HepG2 (cell line): Measurements from ENCODE around the gene SF3A2. TPM values are rescaled to one million over a fixed set of nuclear protein-coding genes. Genes with fewer than 3 reads are reported as not detected.

ENCODE experiments used
- ATAC-seq: fragments of 200-7000 bp; cut with Tn5 transposase; 3 replicates; pipeline ENCODE4 v1.9.1; 2020; ENCODE audit warnings: mild to moderate bottlenecking, moderate library complexity
- BruUV-seq: library from RNA; stranded (reverse); fragments of 400-500 nt; replicated peaks from 2 replicates; lab custom pipeline; 2021; lab: Mats Ljungman, UMichigan
- CTCF ChIA-PET: fragments of 300-600 bp; formaldehyde crosslinking; extraction: SDS; loops from one replicate; lab custom pipeline; 2021; ENCODE audit warnings: low total read pairs, inconsistent platforms, low intra/inter-chr PET ratio; lab: Yijun Ruan, JAX
- POLR2A ChIA-PET: fragments of 350-600 bp; sonication (Branson Sonifier 250); formaldehyde crosslinking; loops from one replicate; lab custom pipeline; 2020; ENCODE audit warnings: antibody characterized with exemption, inconsistent platforms; lab: Yijun Ruan, JAX
- DNase-seq: peaks from one replicate; pipeline ENCODE4 v3.0.0-alpha.2; 2015; ENCODE audit warnings: low spot score
- FAIRE-seq: peaks from 3 replicates; lab custom pipeline; 2011; peaks lifted over from hg19 to GRCh38; lab: Jason Lieb, UNC
- H2AFZ ChIP-seq: one replicate; pipeline ENCODE4 v1.6.1; 2011; ENCODE audit warnings: low read length, inconsistent platforms
- H3K27ac ChIP-seq: fragments of 300-600 bp; 3 replicates; pipeline ENCODE4 v1.8.0; 2011; ENCODE audit warnings: mixed run types, mild to moderate bottlenecking, mixed read lengths, low read length, inconsistent platforms; ENCODE audit not compliant: insufficient read depth; ENCODE audit errors: extremely low read length
- H3K27me3 ChIP-seq, 2 experiments: fragments of 200-600 bp in 1 of 2; 2 replicates in 1 of 2; 3 replicates in 1 of 2; pipeline versions ENCODE4 v1.6.0 to v1.8.0; 2011; ENCODE audit warnings: low read length in 2 of 2, mild to moderate bottlenecking in 2 of 2, moderate library complexity in 2 of 2, inconsistent platforms in 1 of 2; ENCODE audit not compliant: insufficient read depth in 2 of 2, control insufficient read depth in 1 of 2
- H3K36me3 ChIP-seq, 2 experiments: fragments of 200-600 bp in 1 of 2; replicated peaks in 1 of 2; 2 replicates in 1 of 2; 3 replicates in 1 of 2; pipeline versions ENCODE4 v1.5.1 to v1.8.0; 2011; ENCODE audit warnings: low read length in 2 of 2, inconsistent platforms in 1 of 2; ENCODE audit not compliant: insufficient read depth in 2 of 2, control insufficient read depth in 1 of 2
- H3K4me1 ChIP-seq: 2 replicates; pipeline ENCODE4 v1.5.1; 2012; ENCODE audit warnings: low read length, inconsistent platforms; ENCODE audit not compliant: insufficient read depth
- H3K4me2 ChIP-seq: 2 replicates; pipeline ENCODE4 v1.6.0; 2011; ENCODE audit warnings: low read depth, low read length, inconsistent platforms
- H3K4me3 ChIP-seq, 3 experiments: fragments of 200-600 bp in 1 of 3; sonication (generic), shearing (Covaris generic) in 1 of 3; replicated peaks in 1 of 3; 2 replicates each; pipeline ENCODE4 v1.5.1; 2011 to 2016; ENCODE audit warnings: low read length in 3 of 3, inconsistent platforms in 2 of 3, low read depth in 2 of 3, mild to moderate bottlenecking in 2 of 3, control low read depth in 1 of 3, mixed read lengths in 1 of 3; ENCODE audit not compliant: insufficient read depth in 1 of 3
- H3K79me2 ChIP-seq: one replicate; pipeline ENCODE4 v1.6.1; 2011; ENCODE audit warnings: low read length, inconsistent platforms; ENCODE audit not compliant: insufficient read depth
- H3K9ac ChIP-seq: 2 replicates; pipeline ENCODE4 v1.6.0; 2011; ENCODE audit warnings: mild to moderate bottlenecking, low read depth, low read length, inconsistent platforms; ENCODE audit not compliant: insufficient read depth
- H3K9me3 ChIP-seq: 2 replicates; pipeline ENCODE4 v1.5.1; 2012; ENCODE audit warnings: mild to moderate bottlenecking, low read length
- H4K20me1 ChIP-seq: 2 replicates; pipeline ENCODE4 v1.6.0; 2011; ENCODE audit warnings: inconsistent platforms, mild to moderate bottlenecking, low read length, moderate library complexity; ENCODE audit not compliant: insufficient read depth
- DNMT3B ChIP-seq: conservative IDR thresholded peaks from 2 replicates; pipeline ENCODE4 v1.6.1; 2016; ENCODE audit warnings: missing biosample characterization, control low read depth
- ERF ChIP-seq: IDR thresholded peaks from 2 replicates; pipeline ENCODE4 v1.6.1; 2018; ENCODE audit warnings: missing biosample characterization, missing genetic modification reagents
- HMG20B ChIP-seq: conservative IDR thresholded peaks from 2 replicates; pipeline ENCODE4 v1.6.1; 2016; ENCODE audit warnings: missing genetic modification reagents, missing compliant biosample characterization
- HOXA5 ChIP-seq: sonication (generic); formaldehyde crosslinking; IDR thresholded peaks from 2 replicates; pipeline ENCODE4 v1.4.0; 2020; ENCODE audit warnings: missing genetic modification reagents
- KDM4B ChIP-seq: sonication (generic); formaldehyde crosslinking; IDR thresholded peaks from 2 replicates; pipeline ENCODE4 v1.4.0; 2020; ENCODE audit warnings: missing genetic modification reagents
- MYC ChIP-seq: sonication (generic); formaldehyde crosslinking; IDR thresholded peaks from 2 replicates; pipeline ENCODE4 v1.9.0; 2021; ENCODE audit warnings: missing genetic modification reagents, borderline replicate concordance
- PTBP1 ChIP-seq: fragments of 200-400 bp; formaldehyde crosslinking; IDR thresholded peaks from 2 replicates; pipeline ENCODE4 v1.6.1; 2018; ENCODE audit warnings: low read length, low read depth; ENCODE audit not compliant: poor library complexity, severe bottlenecking
- REPIN1 ChIP-seq: sonication (generic); formaldehyde crosslinking; IDR thresholded peaks from 2 replicates; pipeline ENCODE4 v1.8.0; 2022; ENCODE audit warnings: missing genetic modification reagents, low read depth, mild to moderate bottlenecking, borderline replicate concordance
- SALL2 ChIP-seq: sonication (generic); formaldehyde crosslinking; IDR thresholded peaks from 2 replicates; pipeline ENCODE4 v1.8.1; 2023; ENCODE audit warnings: mild to moderate bottlenecking, missing genetic modification reagents, inconsistent platforms
- SMARCC2 ChIP-seq: fragments of 450-650 bp; IDR thresholded peaks from 2 replicates; pipeline ENCODE4 v1.6.1; 2017; ENCODE audit warnings: antibody characterized with exemption, mild to moderate bottlenecking
- SOX13 ChIP-seq, 3 experiments: fragments of 450-650 bp in 1 of 3; sonication (generic) in 1 of 3; formaldehyde crosslinking in 1 of 3; IDR thresholded peaks in 2 of 3; conservative IDR thresholded peaks in 1 of 3; 2 replicates each; pipeline versions ENCODE4 v1.5.0 to v1.6.1; 2016 to 2020; ENCODE audit warnings: antibody characterized with exemption in 1 of 3, mild to moderate bottlenecking in 1 of 3, missing compliant biosample characterization in 1 of 3, missing genetic modification reagents in 1 of 3, moderate library complexity in 1 of 3
- U2AF1 ChIP-seq: fragments of 200-400 bp; formaldehyde crosslinking; optimal IDR thresholded peaks from 2 replicates; pipeline ENCODE3; 2017; ENCODE audit warnings: mild to moderate bottlenecking, low read depth, low read length
- ZFP82 ChIP-seq: sonication (generic); formaldehyde crosslinking; IDR thresholded peaks from 2 replicates; pipeline ENCODE4 v1.5.1; 2020; ENCODE audit warnings: mild to moderate bottlenecking, missing genetic modification reagents, borderline replicate concordance
- ZNF160 ChIP-seq: sonication (generic); formaldehyde crosslinking; IDR thresholded peaks from 2 replicates; pipeline ENCODE4 v1.8.0; 2022; ENCODE audit warnings: mild to moderate bottlenecking, inconsistent platforms, missing genetic modification reagents
- ZNF329 ChIP-seq: sonication (generic); formaldehyde crosslinking; IDR thresholded peaks from 2 replicates; pipeline ENCODE4 v1.9.0; 2021; ENCODE audit warnings: low read depth, mild to moderate bottlenecking, missing genetic modification reagents
- ZNF564 ChIP-seq: sonication (generic); formaldehyde crosslinking; IDR thresholded peaks from 2 replicates; pipeline ENCODE4 v1.8.1; 2023; ENCODE audit warnings: mild to moderate bottlenecking, missing genetic modification reagents
- ZNF589 ChIP-seq: sonication (generic); formaldehyde crosslinking; conservative IDR thresholded peaks from 2 replicates; pipeline ENCODE4 v1.8.0; 2022; ENCODE audit warnings: mild to moderate bottlenecking, moderate library complexity, missing genetic modification reagents
- ZNF674 ChIP-seq: sonication (generic); formaldehyde crosslinking; IDR thresholded peaks from 2 replicates; pipeline ENCODE4 v1.5.0; 2020; ENCODE audit warnings: low read depth, mild to moderate bottlenecking, missing genetic modification reagents
- ZSCAN9 ChIP-seq: IDR thresholded peaks from 2 replicates; pipeline ENCODE4 v1.6.1; 2016; ENCODE audit warnings: borderline replicate concordance
- WGBS: methylation state at CpG from one replicate; pipeline ENCODE4 v1.1.6; 2017; ENCODE audit warnings: low lambda C conversion rate; 5-methylcytosine and 5-hydroxymethylcytosine counted together
- in situ Hi-C: cut with HindIII; loops from 2 replicates; pipeline ENCODE4 v1.10.0; 2017; ENCODE audit warnings: low pct_unique_long_range_greater_than_20kb; ENCODE audit not compliant: extremely low pct_ligation_motif_present
- intact Hi-C: fragments of 100-400 bp; cut with micrococcal nuclease; formaldehyde crosslinking; loops from one replicate; pipeline ENCODE4 v1.10.0; 2022; ENCODE audit not compliant: unreplicated experiment
- polyA plus RNA-seq, 8 experiments: library from polyadenylated mRNA; depleted of rRNA in 3 of 8; stranded (reverse) in 7 of 8; unstranded in 1 of 8; fragments of >200 nt; fragmentation: Illumina TruSeq in 4 of 8; extraction: Trizol in 4 of 8; gene quantifications; 2 replicates each; pipeline versions ENCODE4 v1.2.1 to v1.2.3, GENCODE V29; 2011 to 2016; ENCODE audit warnings: low read depth in 4 of 8, missing spikeins in 1 of 8, mixed read lengths in 1 of 8; ENCODE audit not compliant: insufficient read depth in 1 of 8
- total RNA-seq, 5 experiments: library from RNA; depleted of rRNA; stranded (reverse); fragments of >200 nt; fragmentation: Illumina TruSeq; extraction: Trizol; gene quantifications; 2 replicates each; pipeline ENCODE4 v1.2.3, GENCODE V29; 2016; ENCODE audit warnings: low read depth in 1 of 5
- TF ChIP-seq, protein P1 (sequence below): sonication (generic); formaldehyde crosslinking; IDR thresholded peaks from 2 replicates; pipeline ENCODE4 v1.5.0; 2020; ENCODE audit warnings: missing genetic modification reagents, mild to moderate bottlenecking, borderline replicate concordance
- TF ChIP-seq, protein P2 (sequence below): sonication (generic); formaldehyde crosslinking; IDR thresholded peaks from 2 replicates; pipeline ENCODE4 v1.4.0; 2020; ENCODE audit warnings: missing genetic modification reagents

SF3A2 gene
- total and polyA plus RNA-seq, 2 of the 13 experiments (the other 11 are each of a cell fraction or from before 2014, with no cell fraction given) = 8.6 to 8.8 TPM

DNA sequence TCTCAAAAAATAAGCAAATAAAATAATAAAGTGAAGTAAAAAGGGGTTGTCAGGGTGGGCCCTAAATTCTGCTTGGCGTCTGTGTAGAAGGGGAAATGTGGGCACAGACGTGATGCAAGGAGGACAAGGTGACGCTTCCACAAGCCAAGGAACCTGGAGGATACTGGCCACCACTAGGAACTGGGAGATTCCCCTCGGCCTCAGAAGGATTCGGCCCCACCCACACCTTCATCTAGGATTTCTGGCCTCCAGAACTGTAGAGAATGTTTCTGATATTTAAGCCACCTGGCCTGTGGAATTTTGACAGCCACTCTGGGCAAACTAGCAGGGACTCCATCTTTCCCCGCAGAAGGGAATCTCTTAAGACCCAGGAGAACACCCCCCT is 1.6 kb upstream of the SF3A2 start (continued):
- TF ChIP-seq ZNF589 (CRISPR knock-in tag) (no peak), SALL2 (CRISPR knock-in tag) (no peak), ZNF564 (no peak)

- intact Hi-C loops (loop anchor here (5.0 to 10.0 kb wide), 3 partner anchors 37 to 81 kb away; partner anchors contain the start of gene AP3D1), in situ Hi-C loops (loop anchor here (10.0 kb wide), 1 partner anchor 79 kb away; no protein-coding TSS in a partner anchor)
- FAIRE-seq (peak; percentile 58), DNase-seq (peak; percentile 85), ATAC-seq (peak; percentile 49)
- Histone ChIP-seq H3K27ac (peak overlapping the region; percentile 97), H3K36me3 (peaks cover 10 to 12% of the 10 kb centered on the region in 2 experiments; a peak in 4 of 5 replicates), H4K20me1 (peaks cover 35% of the 10 kb centered on the region), H3K27me3 (no peaks in the 10 kb centered on the region), H3K9ac (peak overlapping the region; percentile 79), H3K9me3 (no peaks in the 10 kb centered on the region), H3K79me2 (peaks cover 43% of the 10 kb centered on the region), H3K4me2 (peak overlapping the region; percentile 98), H3K4me1 (peaks cover 65% of the 10 kb centered on the region), H2AFZ (no peak overlapping the region), H3K4me3 (peak overlapping the region; percentile 83 to 92 (median 87))
- WGBS = 0% methylated on average over 4 of the region's 48 CpGs
- no TSS peak for BruUV-seq
- ChIA-PET POLR2A (interaction anchor here (0.6 to 2.1 kb wide), 23 partner anchors 8 to 175 kb away, joined by 3 to 12 read pairs (median 5); partner anchors contain the start of genes AP3D1 and DOT1L), CTCF (interaction anchor here (1.1 to 2.4 kb wide), 5 partner anchors 19 to 80 kb away, joined by 3 to 17 read pairs (median 7); no protein-coding TSS in a partner anchor)
- TF ChIP-seq ZNF160 (CRISPR knock-in tag) (no peak), HMG20B (CRISPR knock-in tag) (no peak), SOX13 (IDR thresholded peaks at IDR 0.05) (peak; percentile 47; the same call in 1 of the 2 replicates), SOX13 (CRISPR knock-in tag; conservative IDR thresholded peaks at IDR 0.05 in 1 of 2, IDR thresholded peaks at IDR 0.05 in 1 of 2) (peak in 1 of 2 experiments; percentile 91; a peak in 2 of 4 replicates), DNMT3B (CRISPR knock-in tag) (no peak), ZNF674 (no peak), REPIN1 (CRISPR knock-in tag) (peak; percentile 60; the same call in 1 of the 2 replicates), KDM4B (CRISPR knock-in tag) (no peak), PTBP1 (no peak), U2AF1 (no peak), SMARCC2 (no peak), MYC (CRISPR knock-in tag) (peak; percentile 29), ZSCAN9 (CRISPR knock-in tag) (peak; percentile 31; the same call in 1 of the 2 replicates), ZNF329 (CRISPR knock-in tag) (no peak), ERF (CRISPR knock-in tag) (0 out of 2 replicates have a peak, but pooled peaks have one; percentile 23), ZFP82 (CRISPR knock-in tag) (no peak), HOXA5 (no peak)
- TF ChIP-seq, protein P1, sequence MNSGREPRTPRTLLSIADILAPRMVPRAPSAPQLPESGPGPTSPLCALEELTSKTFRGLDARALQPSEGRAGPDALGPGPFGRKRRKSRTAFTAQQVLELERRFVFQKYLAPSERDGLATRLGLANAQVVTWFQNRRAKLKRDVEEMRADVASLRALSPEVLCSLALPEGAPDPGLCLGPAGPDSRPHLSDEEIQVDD (CRISPR knock-in tag) = no peak
- TF ChIP-seq, protein P2, sequence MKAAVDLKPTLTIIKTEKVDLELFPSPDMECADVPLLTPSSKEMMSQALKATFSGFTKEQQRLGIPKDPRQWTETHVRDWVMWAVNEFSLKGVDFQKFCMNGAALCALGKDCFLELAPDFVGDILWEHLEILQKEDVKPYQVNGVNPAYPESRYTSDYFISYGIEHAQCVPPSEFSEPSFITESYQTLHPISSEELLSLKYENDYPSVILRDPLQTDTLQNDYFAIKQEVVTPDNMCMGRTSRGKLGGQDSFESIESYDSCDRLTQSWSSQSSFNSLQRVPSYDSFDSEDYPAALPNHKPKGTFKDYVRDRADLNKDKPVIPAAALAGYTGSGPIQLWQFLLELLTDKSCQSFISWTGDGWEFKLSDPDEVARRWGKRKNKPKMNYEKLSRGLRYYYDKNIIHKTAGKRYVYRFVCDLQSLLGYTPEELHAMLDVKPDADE (CRISPR knock-in tag) = no peak
These were observed 1.1 kb upstream of the SF3A2 start for GRCh38 chr19:2235381-2236063.
